GM19328 (cell line): ENCODE results near the gene MLH1.

ENCODE experiments used
- ATAC-seq: cut with Tn5 transposase; IDR thresholded peaks from one replicate; pipeline ENCODE4 v1.9.1; 2021; ENCODE audit warnings: mild to moderate bottlenecking, moderate library complexity; ENCODE audit not compliant: unreplicated experiment

Gene MLH1

GRCh38 chr3:37087870-37088269 lies 94.6 kb downstream of the MLH1 start:
- ATAC-seq = no peak

GRCh38 chr3:37092484-37092883 lies 99.2 kb downstream of the MLH1 start:
- no peak for ATAC-seq

GRCh38 chr3:37093481-37093880 lies 100.2 kb downstream of the MLH1 start:
- ATAC-seq = no peak

- no peak for ATAC-seq
Observed at GRCh38 chr3:37094636-37095035, 101.3 kb downstream of the MLH1 start.

GRCh38 chr3:37096288-37096687 lies 103.0 kb downstream of the MLH1 start:
- ATAC-seq = no peak

- ATAC-seq = no peak
Observed at GRCh38 chr3:37096975-37097374, 103.7 kb downstream of the MLH1 start.

- ATAC-seq = no peak
Observed at GRCh38 chr3:37097776-37098175, 104.5 kb downstream of the MLH1 start.

GRCh38 chr3:37098884-37099283 lies 105.6 kb downstream of the MLH1 start:
- ATAC-seq = no peak

- no peak for ATAC-seq
Observed at GRCh38 chr3:37099469-37099868, 106.2 kb downstream of the MLH1 start.

- ATAC-seq = no peak
Observed at GRCh38 chr3:37100411-37100810, 107.1 kb downstream of the MLH1 start.
